GM21619 (cell line): ENCODE data around the gene FAM219B.
"Not testable (repeated sequence)": the region's sequence is repeated elsewhere in the genome, so short reads cannot be mapped to it uniquely, and the experiment has no call there.

Source experiments
- ATAC-seq: cut with Tn5 transposase; IDR thresholded peaks from one replicate; pipeline ENCODE4 v1.9.1; 2021; ENCODE audit not compliant: unreplicated experiment

FAM219B gene

GRCh38 chr15:74906450-74907162 is at the start of gene FAM219B:
FAM219B (minus strand) TSS chr15:74906851; CDS start chr15:74906800, 51 bp downstream.
- ATAC-seq = peak; percentile 83

- ATAC-seq = peak; percentile 31
Observed at GRCh38 chr15:74955796-74956647, 49.4 kb upstream of the FAM219B start.

GRCh38 chr15:74955017-74955416 is 48.4 kb upstream of the FAM219B start:
- ATAC-seq = no peak

GRCh38 chr15:74954515-74954914 is 47.9 kb upstream of the FAM219B start:
- ATAC-seq = no peak

GRCh38 chr15:74951006-74951405 is 44.4 kb upstream of the FAM219B start:
- ATAC-seq = no peak

GRCh38 chr15:74950078-74950908 is 43.6 kb upstream of the FAM219B start:
- ATAC-seq = no peak

- peak; percentile 83 for ATAC-seq
Observed at GRCh38 chr15:74937590-74938371, 31.1 kb upstream of the FAM219B start, which contains the start of gene COX5A. COX5A (minus strand) TSS chr15:74938073; CDS start chr15:74938014, 59 bp downstream.

- no peak for ATAC-seq
Observed at GRCh38 chr15:74937272-74937589, 30.6 kb upstream of the FAM219B start.

- not testable (repeated sequence) for ATAC-seq
Observed at GRCh38 chr15:74935193-74935592, 28.5 kb upstream of the FAM219B start.

GRCh38 chr15:74933573-74933972 is 26.9 kb upstream of the FAM219B start:
- ATAC-seq = no peak

- ATAC-seq = no peak
Observed at GRCh38 chr15:74928771-74929198, 22.1 kb upstream of the FAM219B start.

GRCh38 chr15:74924525-74924924 is 17.9 kb upstream of the FAM219B start:
- ATAC-seq = no peak

GRCh38 chr15:74920456-74920855 is 13.8 kb upstream of the FAM219B start:
- no peak for ATAC-seq

- ATAC-seq = no peak
Observed at GRCh38 chr15:74917676-74918075, 11.0 kb upstream of the FAM219B start.

- ATAC-seq = not testable (repeated sequence)
Observed at GRCh38 chr15:74913799-74914198, 7.1 kb upstream of the FAM219B start.

GRCh38 chr15:74913041-74913440 is 6.4 kb upstream of the FAM219B start:
- ATAC-seq = no peak

GRCh38 chr15:74908635-74909034 is 2.0 kb upstream of the FAM219B start:
- no peak for ATAC-seq

- no peak for ATAC-seq
Observed at GRCh38 chr15:74907163-74907870, 666 bp upstream of the FAM219B start.

- ATAC-seq = peak; percentile 22
Observed at GRCh38 chr15:74906067-74906449, 593 bp downstream of the FAM219B start.
